DOHH2 (cell line): Measurements from ENCODE around the gene SLC44A3.
"Not testable (repeated sequence)": the region's sequence is repeated elsewhere in the genome, so short reads cannot be mapped to it uniquely, and the experiment has no call there.

ENCODE experiments used
- H3F3A ChIP-seq: fragments of 200-600 bp; sonication (generic), shearing (Covaris generic); 2 replicates; pipeline ENCODE4 v1.6.0; 2016; ENCODE audit warnings: antibody characterized with exemption, mild to moderate bottlenecking; ENCODE audit not compliant: control insufficient read depth, insufficient read depth
- H3K27ac ChIP-seq: fragments of 200-600 bp; sonication (generic); 2 replicates; pipeline ENCODE4 v1.5.1; 2014; ENCODE audit warnings: low read depth, mild to moderate bottlenecking, low read length, moderate library complexity
- H3K27me3 ChIP-seq: fragments of 200-600 bp; sonication (generic); 2 replicates; pipeline ENCODE4 v1.6.1; 2014; ENCODE audit warnings: mild to moderate bottlenecking, low read length, mixed read lengths; ENCODE audit not compliant: control insufficient read depth
- H3K36me3 ChIP-seq: fragments of 200-600 bp; sonication (generic); 2 replicates; pipeline ENCODE4 v1.6.1; 2014; ENCODE audit warnings: mild to moderate bottlenecking, low read length, moderate library complexity, mixed read lengths; ENCODE audit not compliant: control insufficient read depth
- H3K4me1 ChIP-seq: fragments of 200-600 bp; sonication (generic); 2 replicates; pipeline ENCODE4 v1.6.1; 2014; ENCODE audit warnings: mild to moderate bottlenecking, low read length, mixed read lengths; ENCODE audit not compliant: control insufficient read depth
- H3K4me2 ChIP-seq: fragments of 200-600 bp; sonication (generic); 2 replicates; pipeline ENCODE4 v1.6.0; 2014; ENCODE audit warnings: mild to moderate bottlenecking, low read length, moderate library complexity
- H3K4me3 ChIP-seq: fragments of 200-600 bp; sonication (generic); 2 replicates; pipeline ENCODE4 v1.5.1; 2014; ENCODE audit warnings: mild to moderate bottlenecking, low read length, mixed read lengths
- H3K79me2 ChIP-seq: fragments of 200-600 bp; sonication (generic); 2 replicates; pipeline ENCODE4 v1.6.1; 2014; ENCODE audit warnings: mild to moderate bottlenecking, low read length, mixed read lengths; ENCODE audit not compliant: control insufficient read depth
- H3K9me2 ChIP-seq: fragments of 200-600 bp; sonication (generic); replicated peaks from 2 replicates; pipeline ENCODE4 v1.6.1; 2014; ENCODE audit warnings: mild to moderate bottlenecking, low read length, mixed read lengths; ENCODE audit not compliant: control insufficient read depth
- H3K9me3 ChIP-seq: fragments of 200-600 bp; sonication (generic); 2 replicates; pipeline ENCODE4 v1.6.1; 2014; ENCODE audit warnings: antibody characterized with exemption, low read length, mixed read lengths; ENCODE audit not compliant: control insufficient read depth, insufficient read depth
- H4K20me1 ChIP-seq: fragments of 200-600 bp; sonication (generic); 2 replicates; pipeline ENCODE4 v1.6.0; 2014; ENCODE audit warnings: low read depth, mild to moderate bottlenecking, antibody characterized with exemption, low read length, moderate library complexity; ENCODE audit not compliant: control insufficient read depth, insufficient read depth
- CTCF ChIP-seq: fragments of 200-600 bp; sonication (generic); IDR thresholded peaks from one replicate; pipeline ENCODE4 v1.5.1; 2014; ENCODE audit warnings: antibody characterized with exemption, mild to moderate bottlenecking, low read depth, low read length; ENCODE audit not compliant: poor library complexity, severe bottlenecking
- EZH2phosphoT487 ChIP-seq: fragments of 200-600 bp; sonication (generic); IDR thresholded peaks from 2 replicates; pipeline ENCODE4 v1.6.1; 2017; ENCODE audit warnings: borderline replicate concordance, mild to moderate bottlenecking, antibody characterized with exemption, low read length, moderate library complexity, mixed read lengths

The SLC44A3 gene

DNA sequence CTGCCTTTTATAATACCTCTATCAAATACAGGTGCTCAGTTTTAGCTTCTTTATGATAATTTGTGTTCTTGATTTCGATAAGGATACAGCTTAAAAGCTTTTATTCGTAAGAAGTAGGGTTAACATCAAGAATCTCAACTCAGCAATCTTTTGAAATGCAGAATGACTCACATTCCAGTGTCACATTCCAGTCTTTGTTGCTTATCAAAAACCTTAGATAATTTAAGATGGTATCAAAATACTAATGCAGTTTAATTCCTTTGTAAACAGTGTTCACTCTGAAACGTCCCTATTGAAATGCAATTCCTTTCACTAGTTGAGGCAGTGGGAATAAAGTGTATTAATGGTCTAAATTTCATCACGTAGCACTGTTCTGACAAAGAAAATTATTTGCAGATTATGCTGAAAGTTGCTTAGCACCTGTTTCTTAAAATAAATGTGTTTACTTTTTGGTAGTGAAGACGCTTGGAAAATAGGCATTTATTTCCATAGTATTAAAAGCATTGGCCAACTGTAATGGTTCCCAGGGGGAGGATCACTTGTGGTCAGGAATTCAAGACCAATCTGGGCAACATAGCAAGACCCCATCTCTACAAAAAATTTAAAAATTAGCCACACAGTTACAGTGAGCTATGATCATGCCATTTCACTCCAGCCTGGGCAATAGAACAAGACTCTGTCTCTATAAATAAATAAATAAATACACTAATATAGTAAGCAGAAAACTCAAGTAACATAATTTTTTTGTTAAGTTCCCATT lies 116.9 kb downstream of the SLC44A3 start:
- no peak for TF ChIP-seq CTCF
- no peak for TF ChIP-seq EZH2phosphoT487
- no peak overlapping the region for H3K4me2 ChIP-seq
- no peaks in the 10 kb centered on the region for H4K20me1 ChIP-seq
- no peaks in the 10 kb centered on the region for H3K9me2 ChIP-seq
- H3K27me3 ChIP-seq, result no peaks in the 10 kb centered on the region
- no peak overlapping the region for H3K4me3 ChIP-seq
- no peaks in the 10 kb centered on the region for H3F3A ChIP-seq
- H3K9me3 ChIP-seq, result no peaks in the 10 kb centered on the region
- H3K79me2 ChIP-seq, result no peaks in the 10 kb centered on the region
- no peaks in the 10 kb centered on the region for H3K36me3 ChIP-seq
- H3K4me1 ChIP-seq, result no peaks in the 10 kb centered on the region
- no peak overlapping the region for H3K27ac ChIP-seq

GRCh38 chr1:94937820-94938219 lies 117.7 kb downstream of the SLC44A3 start:
- Histone ChIP-seq H3K9me2 (no peaks in the 10 kb centered on the region), H3K9me3 (no peaks in the 10 kb centered on the region), H3K4me3 (no peak overlapping the region), H3F3A (no peaks in the 10 kb centered on the region), H3K36me3 (no peaks in the 10 kb centered on the region), H3K4me1 (no peaks in the 10 kb centered on the region), H3K79me2 (no peaks in the 10 kb centered on the region), H4K20me1 (no peaks in the 10 kb centered on the region), H3K27me3 (0 out of 2 replicates have a peak, but pooled peaks cover 3% of the 10 kb centered on the region), H3K27ac (no peak overlapping the region), H3K4me2 (no peak overlapping the region)
- TF ChIP-seq CTCF (no peak), EZH2phosphoT487 (no peak)

DNA sequence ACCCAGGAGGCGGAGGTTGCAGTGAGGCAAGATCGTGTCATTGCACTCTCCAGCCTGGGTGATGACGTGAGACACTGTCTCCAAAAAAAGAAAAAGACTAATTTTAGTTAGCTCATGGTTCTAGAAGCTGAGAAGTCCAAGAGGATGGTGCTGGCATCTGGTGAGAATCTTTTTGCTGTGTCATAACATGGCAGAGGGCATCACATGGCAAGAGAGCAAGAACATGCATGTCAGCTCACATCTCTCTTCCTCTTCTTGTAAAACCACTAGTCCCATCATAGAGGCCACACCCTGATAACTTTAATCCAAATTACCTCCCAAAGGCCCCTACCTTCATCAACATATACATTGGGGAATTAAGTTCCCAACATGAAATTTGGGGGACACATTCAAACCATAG lies 120.6 kb downstream of the SLC44A3 start:
- H3K79me2 ChIP-seq, result no peaks in the 10 kb centered on the region
- no peaks in the 10 kb centered on the region for H4K20me1 ChIP-seq
- H3K27me3 ChIP-seq, result peaks cover 12% of the 10 kb centered on the region
- no peaks in the 10 kb centered on the region for H3K36me3 ChIP-seq
- no peak overlapping the region for H3K4me2 ChIP-seq
- H3K9me2 ChIP-seq, result no peaks in the 10 kb centered on the region
- no peaks in the 10 kb centered on the region for H3F3A ChIP-seq
- TF ChIP-seq CTCF, result no peak
- no peak for TF ChIP-seq EZH2phosphoT487
- H3K9me3 ChIP-seq, result no peaks in the 10 kb centered on the region
- no peak overlapping the region for H3K4me3 ChIP-seq
- H3K27ac ChIP-seq, result no peak overlapping the region
- H3K4me1 ChIP-seq, result no peaks in the 10 kb centered on the region

DNA sequence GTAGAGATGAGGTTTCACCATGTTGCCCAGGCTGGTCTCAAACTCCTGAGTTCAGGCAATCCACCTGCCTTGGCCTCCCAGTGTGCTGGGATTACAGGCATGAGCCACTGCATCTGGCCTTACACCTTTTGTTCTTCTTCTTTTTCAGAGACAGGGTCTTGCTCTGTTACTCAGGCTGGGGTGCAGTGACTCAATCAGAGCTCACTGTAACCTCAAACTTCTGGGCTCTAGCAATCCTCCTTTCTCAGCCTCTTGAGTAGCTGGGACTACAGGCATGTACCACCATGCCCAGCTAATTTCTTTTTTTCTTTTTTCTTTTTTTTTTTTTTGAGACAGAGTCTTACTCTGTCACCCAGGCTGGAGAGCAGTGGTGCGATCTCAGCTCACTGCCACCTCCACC lies 121.3 kb downstream of the SLC44A3 start:
- H3F3A ChIP-seq, H3K27ac ChIP-seq, H3K4me1 ChIP-seq, H3K4me2 ChIP-seq, H3K36me3 ChIP-seq, H4K20me1 ChIP-seq, H3K9me3 ChIP-seq, H3K79me2 ChIP-seq, H3K4me3 ChIP-seq, H3K9me2 ChIP-seq: not testable (repeated sequence)
- H3K27me3 ChIP-seq, result peaks cover 12% of the 10 kb centered on the region
